HuH-7 (cell line): Measurements from ENCODE around the gene BACE2.

Source experiments
- DNase-seq: peaks from one replicate; pipeline ENCODE4 v3.0.0; 2011; ENCODE audit warnings: low spot score

Gene BACE2

GRCh38 chr21:41148798-41149197, 19.2 kb upstream of the BACE2 start:
- no peak for DNase-seq

- no peak for DNase-seq
Observed at GRCh38 chr21:41149199-41149598, 18.8 kb upstream of the BACE2 start.

GRCh38 chr21:41152147-41152546, 15.8 kb upstream of the BACE2 start:
- no peak for DNase-seq

GRCh38 chr21:41153443-41153842, 14.5 kb upstream of the BACE2 start:
- DNase-seq = no peak

- no peak for DNase-seq
Observed at GRCh38 chr21:41156142-41156541, 11.8 kb upstream of the BACE2 start.

- no peak for DNase-seq
Observed at GRCh38 chr21:41158026-41158425, 9.9 kb upstream of the BACE2 start.

GRCh38 chr21:41160036-41160435, 7.9 kb upstream of the BACE2 start:
- no peak for DNase-seq

- no peak for DNase-seq
Observed at GRCh38 chr21:41161428-41161827, 6.5 kb upstream of the BACE2 start.

- no peak for DNase-seq
Observed at GRCh38 chr21:41162096-41162495, 5.9 kb upstream of the BACE2 start.

- no peak for DNase-seq
Observed at GRCh38 chr21:41163091-41163490, 4.9 kb upstream of the BACE2 start.

- DNase-seq = no peak
Observed at GRCh38 chr21:41164052-41164451, 3.9 kb upstream of the BACE2 start.

GRCh38 chr21:41164981-41165655, 2.8 kb upstream of the BACE2 start:
- no peak for DNase-seq

GRCh38 chr21:41166884-41167283, 1.1 kb upstream of the BACE2 start:
- no peak for DNase-seq

- DNase-seq = no peak
Observed at GRCh38 chr21:41168391-41169257, 664 bp downstream of the BACE2 start.

- DNase-seq = no peak
Observed at GRCh38 chr21:41169258-41169576, 1.3 kb downstream of the BACE2 start.

- no peak for DNase-seq
Observed at GRCh38 chr21:41169701-41170100, 1.7 kb downstream of the BACE2 start.

GRCh38 chr21:41170442-41170841, 2.5 kb downstream of the BACE2 start:
- peak; percentile 68 for DNase-seq

GRCh38 chr21:41170859-41171609, 3.1 kb downstream of the BACE2 start:
- DNase-seq = no peak

- DNase-seq = no peak
Observed at GRCh38 chr21:41175080-41175479, 7.1 kb downstream of the BACE2 start.

- DNase-seq = no peak
Observed at GRCh38 chr21:41176846-41177245, 8.9 kb downstream of the BACE2 start.

GRCh38 chr21:41180752-41181151, 12.8 kb downstream of the BACE2 start:
- DNase-seq = no peak

GRCh38 chr21:41182547-41182946, 14.6 kb downstream of the BACE2 start:
- no peak for DNase-seq

- no peak for DNase-seq
Observed at GRCh38 chr21:41183575-41183974, 15.6 kb downstream of the BACE2 start.
